Gastroesophageal sphincter (tissue), 3 donors: ENCODE data around the gene DNTTIP2.

Experiments
- POLR2AphosphoS5 ChIP-seq: sonication (generic); formaldehyde crosslinking; IDR thresholded peaks from one replicate; pipeline ENCODE4 v1.6.1; 2017; ENCODE audit warnings: antibody characterized with exemption
- TF ChIP-seq, protein P1 (sequence below), 4 experiments: fragments of 200-600 bp in 2 of 4; fragments of 450-650 bp in 2 of 4; sonication (generic) in 1 of 4; IDR thresholded peaks; one replicate each; pipeline ENCODE4 v1.5.1; 2017 to 2019; ENCODE audit warnings: antibody characterized with exemption in 4 of 4, mild to moderate bottlenecking in 2 of 4, moderate library complexity in 2 of 4

GRCh38 chr1:93880731-93881130 lies 1.7 kb upstream of the DNTTIP2 start:
- TF ChIP-seq, protein P1, sequence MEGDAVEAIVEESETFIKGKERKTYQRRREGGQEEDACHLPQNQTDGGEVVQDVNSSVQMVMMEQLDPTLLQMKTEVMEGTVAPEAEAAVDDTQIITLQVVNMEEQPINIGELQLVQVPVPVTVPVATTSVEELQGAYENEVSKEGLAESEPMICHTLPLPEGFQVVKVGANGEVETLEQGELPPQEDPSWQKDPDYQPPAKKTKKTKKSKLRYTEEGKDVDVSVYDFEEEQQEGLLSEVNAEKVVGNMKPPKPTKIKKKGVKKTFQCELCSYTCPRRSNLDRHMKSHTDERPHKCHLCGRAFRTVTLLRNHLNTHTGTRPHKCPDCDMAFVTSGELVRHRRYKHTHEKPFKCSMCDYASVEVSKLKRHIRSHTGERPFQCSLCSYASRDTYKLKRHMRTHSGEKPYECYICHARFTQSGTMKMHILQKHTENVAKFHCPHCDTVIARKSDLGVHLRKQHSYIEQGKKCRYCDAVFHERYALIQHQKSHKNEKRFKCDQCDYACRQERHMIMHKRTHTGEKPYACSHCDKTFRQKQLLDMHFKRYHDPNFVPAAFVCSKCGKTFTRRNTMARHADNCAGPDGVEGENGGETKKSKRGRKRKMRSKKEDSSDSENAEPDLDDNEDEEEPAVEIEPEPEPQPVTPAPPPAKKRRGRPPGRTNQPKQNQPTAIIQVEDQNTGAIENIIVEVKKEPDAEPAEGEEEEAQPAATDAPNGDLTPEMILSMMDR (IDR thresholded peaks at IDR 0.05) = no peak
- no peak for TF ChIP-seq POLR2AphosphoS5
